ENCODE data around the gene FFAR3.

FFAR3 gene

DNA sequence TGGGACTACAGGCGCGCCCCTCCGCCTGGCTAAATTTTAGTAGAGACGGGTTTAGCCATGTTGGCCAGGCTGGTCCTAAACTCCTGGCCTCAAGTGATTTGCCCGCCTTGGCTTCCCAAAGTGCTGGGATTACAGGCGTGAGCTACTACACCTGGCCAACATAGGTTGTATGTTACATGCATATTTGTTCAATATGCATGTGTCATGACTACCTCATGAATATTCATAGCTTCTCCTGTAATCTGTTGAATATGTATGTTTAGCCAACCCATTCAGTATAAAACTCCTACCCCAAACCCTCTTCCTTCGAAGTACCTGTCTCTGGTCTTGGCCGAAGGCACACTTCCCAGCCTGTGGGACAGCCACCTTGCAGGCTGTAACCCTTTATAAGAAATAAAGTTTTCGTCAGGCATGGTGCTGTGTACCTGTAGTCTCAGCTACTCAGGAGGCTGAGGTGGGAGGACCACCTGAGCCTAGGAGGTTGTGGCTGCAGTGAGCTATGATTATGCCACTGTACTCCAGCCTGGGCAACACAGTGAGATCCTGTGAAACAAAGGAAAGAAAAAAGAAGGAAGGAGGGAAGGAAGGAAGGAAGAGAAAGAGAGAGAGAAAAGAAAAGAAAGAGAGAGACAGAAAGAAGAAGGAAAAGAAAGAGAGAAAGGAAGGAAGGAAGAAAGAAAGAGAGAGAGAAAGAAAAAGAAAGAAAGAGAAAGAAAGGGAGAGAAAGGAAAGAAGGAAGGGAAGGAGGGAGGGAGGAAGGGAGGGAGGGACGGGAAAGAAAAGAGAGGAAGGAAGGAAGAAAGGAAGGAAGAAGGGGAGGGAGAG lies 41.9 kb downstream of the FFAR3 start:
- DNase-seq (ENCODE audit: low spot score), result no peak

DNA sequence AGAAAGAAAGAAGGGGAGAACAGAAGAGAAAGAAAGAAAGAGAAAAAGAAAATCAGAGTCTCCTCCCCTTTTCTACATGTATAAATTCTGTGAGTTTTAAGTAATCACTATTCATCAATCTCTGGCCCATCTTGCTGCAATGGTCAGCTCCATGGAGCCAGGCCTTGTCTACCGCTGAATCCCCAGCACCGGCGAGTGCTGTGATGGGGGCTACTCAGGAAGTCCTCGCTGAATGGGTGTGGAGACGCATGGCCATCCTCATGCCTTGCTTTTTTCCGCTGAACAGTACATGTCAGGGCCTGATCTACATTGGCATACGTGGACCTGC lies 42.5 kb downstream of the FFAR3 start:
- no peak for DNase-seq (ENCODE audit: low spot score)
- TF ChIP-seq, protein P1, sequence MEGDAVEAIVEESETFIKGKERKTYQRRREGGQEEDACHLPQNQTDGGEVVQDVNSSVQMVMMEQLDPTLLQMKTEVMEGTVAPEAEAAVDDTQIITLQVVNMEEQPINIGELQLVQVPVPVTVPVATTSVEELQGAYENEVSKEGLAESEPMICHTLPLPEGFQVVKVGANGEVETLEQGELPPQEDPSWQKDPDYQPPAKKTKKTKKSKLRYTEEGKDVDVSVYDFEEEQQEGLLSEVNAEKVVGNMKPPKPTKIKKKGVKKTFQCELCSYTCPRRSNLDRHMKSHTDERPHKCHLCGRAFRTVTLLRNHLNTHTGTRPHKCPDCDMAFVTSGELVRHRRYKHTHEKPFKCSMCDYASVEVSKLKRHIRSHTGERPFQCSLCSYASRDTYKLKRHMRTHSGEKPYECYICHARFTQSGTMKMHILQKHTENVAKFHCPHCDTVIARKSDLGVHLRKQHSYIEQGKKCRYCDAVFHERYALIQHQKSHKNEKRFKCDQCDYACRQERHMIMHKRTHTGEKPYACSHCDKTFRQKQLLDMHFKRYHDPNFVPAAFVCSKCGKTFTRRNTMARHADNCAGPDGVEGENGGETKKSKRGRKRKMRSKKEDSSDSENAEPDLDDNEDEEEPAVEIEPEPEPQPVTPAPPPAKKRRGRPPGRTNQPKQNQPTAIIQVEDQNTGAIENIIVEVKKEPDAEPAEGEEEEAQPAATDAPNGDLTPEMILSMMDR (IDR thresholded peaks at IDR 0.05; ENCODE audit: extremely low read depth, missing control alignments), result no peak

More for the DNA sequence above, 41.9 kb downstream of the FFAR3 start:
- TF ChIP-seq, protein P1 (IDR thresholded peaks at IDR 0.05; ENCODE audit: extremely low read depth, missing control alignments), result no peak

DNA sequence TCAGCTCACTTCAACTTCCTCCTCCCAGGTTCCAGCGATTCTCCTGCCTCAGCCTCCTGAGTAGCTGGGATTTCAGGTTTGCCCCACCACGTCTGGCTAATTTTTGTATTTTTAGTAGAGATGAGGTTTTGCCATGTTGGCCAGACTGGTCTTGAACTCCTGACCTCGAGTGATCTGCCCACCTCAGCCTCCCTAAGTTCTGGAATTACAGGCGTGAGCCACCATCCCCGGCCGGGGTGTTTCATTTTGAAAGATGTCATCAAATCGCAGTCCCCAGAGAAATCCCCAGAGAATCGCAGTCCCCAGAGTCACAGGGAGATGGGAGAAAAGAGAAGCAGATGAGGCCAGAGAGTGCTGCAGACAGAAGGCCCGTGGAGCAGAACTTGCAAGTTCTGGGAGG lies 43.2 kb downstream of the FFAR3 start:
- DNase-seq (ENCODE audit: low spot score), result peak; percentile 44

GRCh38 chr19:35403116-35403760 lies 45.0 kb downstream of the FFAR3 start:
- TF ChIP-seq, protein P1 (IDR thresholded peaks at IDR 0.05; ENCODE audit: extremely low read depth, missing control alignments), result no peak

GRCh38 chr19:35404879-35405622 lies 46.8 kb downstream of the FFAR3 start:
- peak; percentile 79 for DNase-seq (ENCODE audit: low spot score)
- TF ChIP-seq, protein P1 (IDR thresholded peaks at IDR 0.05; ENCODE audit: extremely low read depth, missing control alignments), result no peak

More at GRCh38 chr19:35403116-35403760, 45.0 kb downstream of the FFAR3 start:
- no peak for DNase-seq (ENCODE audit: low spot score)

GRCh38 chr19:35407619-35408018 lies 49.4 kb downstream of the FFAR3 start:
- DNase-seq (ENCODE audit: low spot score), result no peak
- TF ChIP-seq, protein P1 (IDR thresholded peaks at IDR 0.05; ENCODE audit: extremely low read depth, missing control alignments), result no peak

GRCh38 chr19:35408284-35409171 lies 50.3 kb downstream of the FFAR3 start:
- TF ChIP-seq, protein P1 (IDR thresholded peaks at IDR 0.05; ENCODE audit: extremely low read depth, missing control alignments), result no peak
- DNase-seq (ENCODE audit: low spot score), result peak; percentile 40
